MM.1S (cell line): ENCODE data around the gene FGD4.

Source experiments
- DNase-seq: peaks from one replicate; pipeline ENCODE4 v3.0.0-alpha.2; 2015
- H2AFZ ChIP-seq: fragments of 300-600 bp; sonication (generic); 2 replicates; pipeline ENCODE4 v1.6.0; 2016; ENCODE audit warnings: antibody characterized with exemption, low read length
- H3F3A ChIP-seq: fragments of 300-600 bp; sonication (generic); 2 replicates; pipeline ENCODE4 v1.6.1; 2016; ENCODE audit warnings: mild to moderate bottlenecking, antibody characterized with exemption, low read length, moderate library complexity, mixed read lengths; ENCODE audit not compliant: insufficient read depth
- H3K27ac ChIP-seq: fragments of 300-600 bp; sonication (generic); 2 replicates; pipeline ENCODE4 v1.5.1; 2016; ENCODE audit warnings: mild to moderate bottlenecking, low read length
- H3K27me3 ChIP-seq: fragments of 300-600 bp; sonication (generic); replicated peaks from 2 replicates; pipeline ENCODE4 v1.6.0; 2016; ENCODE audit warnings: low read length; ENCODE audit not compliant: insufficient read depth
- H3K36me3 ChIP-seq: fragments of 300-600 bp; sonication (generic); replicated peaks from 2 replicates; pipeline ENCODE4 v1.6.1; 2016; ENCODE audit warnings: mild to moderate bottlenecking, low read length, mixed read lengths; ENCODE audit not compliant: insufficient read depth
- H3K4me1 ChIP-seq: fragments of 300-600 bp; sonication (generic); 2 replicates; pipeline ENCODE4 v1.6.1; 2016; ENCODE audit warnings: low read length, mixed read lengths
- H3K4me2 ChIP-seq: fragments of 300-600 bp; sonication (generic); 2 replicates; pipeline ENCODE4 v1.6.0; 2016; ENCODE audit warnings: low read depth, low read length
- H3K4me3 ChIP-seq: fragments of 300-600 bp; sonication (generic); 2 replicates; pipeline ENCODE4 v1.5.1; 2016; ENCODE audit warnings: low read length, mixed read lengths
- H3K79me2 ChIP-seq: fragments of 300-600 bp; sonication (generic); 2 replicates; pipeline ENCODE4 v1.6.1; 2016; ENCODE audit warnings: mixed run types, low read length, mixed read lengths
- H3K9ac ChIP-seq: fragments of 300-600 bp; sonication (generic); 2 replicates; pipeline ENCODE4 v1.6.1; 2016; ENCODE audit warnings: low read length, mixed read lengths
- H3K9me2 ChIP-seq: fragments of 300-600 bp; sonication (generic); replicated peaks from 2 replicates; pipeline ENCODE4 v1.6.1; 2016; ENCODE audit warnings: mild to moderate bottlenecking, low read length, mixed read lengths; ENCODE audit not compliant: insufficient read depth
- H3K9me3 ChIP-seq: fragments of 300-600 bp; sonication (generic); replicated peaks from 2 replicates; pipeline ENCODE4 v1.6.1; 2016; ENCODE audit warnings: mild to moderate bottlenecking, low read length, mixed read lengths; ENCODE audit not compliant: insufficient read depth
- H4K20me1 ChIP-seq: fragments of 300-600 bp; sonication (generic); 2 replicates; pipeline ENCODE4 v1.6.1; 2016; ENCODE audit warnings: mild to moderate bottlenecking, low read length, moderate library complexity, mixed read lengths; ENCODE audit not compliant: insufficient read depth
- EZH2 ChIP-seq: fragments of 300-600 bp; sonication (generic); optimal IDR thresholded peaks from 2 replicates; pipeline ENCODE3; 2017; ENCODE audit warnings: low read depth, mild to moderate bottlenecking, antibody characterized with exemption, low read length, mixed read lengths
- EZH2phosphoT487 ChIP-seq: fragments of 300-600 bp; sonication (generic); IDR thresholded peaks from 2 replicates; pipeline ENCODE4 v1.6.1; 2018; ENCODE audit warnings: antibody characterized with exemption, low read length
- TF ChIP-seq, protein P1 (sequence below): fragments of 300-600 bp; sonication (generic); IDR thresholded peaks from 2 replicates; pipeline ENCODE4 v1.5.1; 2016; ENCODE audit warnings: antibody characterized with exemption, low read length, mixed read lengths

Gene FGD4

GRCh38 chr12:32390572-32391219, 8.7 kb upstream of the FGD4 start:
- Histone ChIP-seq H3K36me3 (no peaks in the 10 kb centered on the region), H2AFZ (no peak overlapping the region)
- no peak for DNase-seq

GRCh38 chr12:32395026-32395425, 4.3 kb upstream of the FGD4 start:
- Histone ChIP-seq H3K27ac (no peak overlapping the region), H3K79me2 (no peaks in the 10 kb centered on the region), H2AFZ (no peak overlapping the region), H3K4me3 (no peak overlapping the region), H3K27me3 (no peaks in the 10 kb centered on the region), H3K9ac (no peak overlapping the region), H3K36me3 (no peaks in the 10 kb centered on the region), H3K4me2 (no peak overlapping the region), H3F3A (peaks cover 14% of the 10 kb centered on the region), H3K9me3 (no peaks in the 10 kb centered on the region), H3K4me1 (no peaks in the 10 kb centered on the region), H3K9me2 (no peaks in the 10 kb centered on the region), H4K20me1 (no peaks in the 10 kb centered on the region)
- no peak for DNase-seq
- TF ChIP-seq EZH2, result no peak
- TF ChIP-seq EZH2phosphoT487, result no peak
- TF ChIP-seq, protein P1, sequence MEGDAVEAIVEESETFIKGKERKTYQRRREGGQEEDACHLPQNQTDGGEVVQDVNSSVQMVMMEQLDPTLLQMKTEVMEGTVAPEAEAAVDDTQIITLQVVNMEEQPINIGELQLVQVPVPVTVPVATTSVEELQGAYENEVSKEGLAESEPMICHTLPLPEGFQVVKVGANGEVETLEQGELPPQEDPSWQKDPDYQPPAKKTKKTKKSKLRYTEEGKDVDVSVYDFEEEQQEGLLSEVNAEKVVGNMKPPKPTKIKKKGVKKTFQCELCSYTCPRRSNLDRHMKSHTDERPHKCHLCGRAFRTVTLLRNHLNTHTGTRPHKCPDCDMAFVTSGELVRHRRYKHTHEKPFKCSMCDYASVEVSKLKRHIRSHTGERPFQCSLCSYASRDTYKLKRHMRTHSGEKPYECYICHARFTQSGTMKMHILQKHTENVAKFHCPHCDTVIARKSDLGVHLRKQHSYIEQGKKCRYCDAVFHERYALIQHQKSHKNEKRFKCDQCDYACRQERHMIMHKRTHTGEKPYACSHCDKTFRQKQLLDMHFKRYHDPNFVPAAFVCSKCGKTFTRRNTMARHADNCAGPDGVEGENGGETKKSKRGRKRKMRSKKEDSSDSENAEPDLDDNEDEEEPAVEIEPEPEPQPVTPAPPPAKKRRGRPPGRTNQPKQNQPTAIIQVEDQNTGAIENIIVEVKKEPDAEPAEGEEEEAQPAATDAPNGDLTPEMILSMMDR, result no peak

More at GRCh38 chr12:32390572-32391219, 8.7 kb upstream of the FGD4 start:
- TF ChIP-seq, protein P1, result no peak
- TF ChIP-seq EZH2 (no peak), EZH2phosphoT487 (no peak)
- Histone ChIP-seq H3K4me1 (no peaks in the 10 kb centered on the region), H3K9me2 (no peaks in the 10 kb centered on the region), H3K9ac (no peak overlapping the region), H4K20me1 (no peaks in the 10 kb centered on the region), H3K27me3 (no peaks in the 10 kb centered on the region), H3K4me2 (no peak overlapping the region), H3K79me2 (no peaks in the 10 kb centered on the region), H3K27ac (no peak overlapping the region), H3K9me3 (no peaks in the 10 kb centered on the region), H3K4me3 (no peak overlapping the region), H3F3A (no peaks in the 10 kb centered on the region)

DNA sequence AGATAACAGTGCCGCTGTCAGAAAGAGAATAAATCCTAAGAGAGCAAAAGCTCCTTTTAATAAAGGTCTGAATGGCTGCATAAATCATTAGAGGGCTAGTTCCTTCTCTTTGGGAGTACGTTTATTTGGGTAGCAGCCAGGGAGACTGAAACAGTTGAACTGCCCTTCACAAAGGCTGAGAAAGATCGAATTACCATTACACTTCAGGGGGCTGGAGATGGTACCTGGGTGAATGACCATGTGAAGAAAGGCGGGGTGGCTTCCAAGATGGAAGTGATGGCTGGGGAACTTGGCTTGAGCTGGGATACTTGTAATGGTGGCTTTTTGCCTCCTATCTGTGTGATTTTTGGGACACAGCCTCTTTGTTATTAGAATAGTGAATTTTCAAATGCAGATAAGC, 1.7 kb upstream of the FGD4 start:
- Histone ChIP-seq H3K9ac (no peak overlapping the region), H3K4me2 (no peak overlapping the region), H4K20me1 (no peaks in the 10 kb centered on the region), H3K9me2 (no peaks in the 10 kb centered on the region), H3K4me1 (no peaks in the 10 kb centered on the region), H3F3A (peaks cover 18% of the 10 kb centered on the region), H2AFZ (no peak overlapping the region), H3K9me3 (no peaks in the 10 kb centered on the region), H3K4me3 (no peak overlapping the region), H3K36me3 (no peaks in the 10 kb centered on the region), H3K27ac (no peak overlapping the region), H3K27me3 (no peaks in the 10 kb centered on the region), H3K79me2 (peaks cover 5% of the 10 kb centered on the region)
- no peak for DNase-seq
- TF ChIP-seq, protein P1, result no peak
- TF ChIP-seq EZH2phosphoT487 (no peak), EZH2 (no peak)
